HG02571 (cell line): Measurements from ENCODE around the gene KIF13A.
"Not testable (repeated sequence)": the region's sequence is repeated elsewhere in the genome, so short reads cannot be mapped to it uniquely, and the experiment has no call there.

ENCODE experiments used
- ATAC-seq: cut with Tn5 transposase; IDR thresholded peaks from one replicate; pipeline ENCODE4 v1.9.1; 2021; ENCODE audit warnings: mild to moderate bottlenecking, moderate library complexity; ENCODE audit not compliant: unreplicated experiment

Gene KIF13A

DNA sequence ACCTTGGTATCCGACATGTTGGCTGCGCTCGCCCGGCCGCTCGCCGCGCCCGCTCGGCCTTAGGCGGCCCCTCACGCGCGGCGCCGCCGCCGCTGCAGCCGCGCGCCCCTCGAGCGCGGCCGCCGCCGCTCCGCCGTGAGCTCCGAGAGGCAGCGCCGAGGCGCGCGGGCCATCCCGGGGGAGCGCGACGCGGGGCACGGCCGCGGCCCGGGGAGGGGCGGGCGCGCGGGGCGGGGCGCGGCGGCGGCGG is at the start of gene KIF13A:
Gene KIF13A (minus strand): TSS at position 189 of the 250 bp plus-strand sequence. CDS start 172 bp downstream, at position 17.
- no peak for ATAC-seq

DNA sequence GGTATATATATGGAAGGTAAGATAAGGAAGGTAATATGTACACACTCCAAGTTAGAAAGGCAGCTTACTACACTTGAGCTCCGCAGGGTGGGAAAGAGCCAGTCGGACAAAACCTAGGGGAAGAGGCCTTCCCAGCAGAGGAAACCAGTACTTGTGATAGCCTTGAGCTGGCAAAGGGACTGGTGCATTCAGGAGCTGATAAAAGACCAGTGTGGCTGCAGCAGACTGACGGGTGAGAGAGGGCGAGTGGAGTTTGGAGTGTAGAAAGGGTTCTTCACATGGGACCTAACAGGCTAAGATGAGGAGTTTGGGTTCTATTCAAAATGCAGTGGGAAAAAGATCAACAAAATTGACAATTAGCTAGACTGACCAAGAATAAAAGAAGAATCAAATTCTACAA is 49.3 kb upstream of the KIF13A start:
- no peak for ATAC-seq

DNA sequence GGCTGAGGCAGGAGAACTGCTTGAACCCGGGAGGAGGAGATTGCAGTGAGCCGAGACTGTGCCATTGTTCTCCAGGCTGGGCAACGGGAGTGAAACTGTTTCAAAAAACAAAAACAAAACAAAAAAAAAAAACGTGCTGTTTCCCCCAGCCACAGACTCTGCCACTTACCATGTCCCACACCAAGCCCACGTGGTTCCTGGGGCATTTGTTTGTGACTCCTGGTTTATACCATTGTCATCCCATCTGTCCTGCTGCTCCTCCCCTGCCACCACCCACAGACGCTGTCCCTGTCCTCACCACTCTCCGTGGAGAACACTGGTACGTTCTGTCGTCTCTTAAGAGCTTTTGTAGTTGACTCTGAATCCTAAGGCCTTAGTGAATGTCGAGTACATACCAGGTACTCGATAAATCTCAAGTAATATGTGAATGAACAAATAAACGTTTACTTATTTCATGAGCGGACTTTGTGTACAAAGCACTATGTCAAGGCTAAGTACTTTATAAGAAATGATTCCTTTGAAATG is 48.0 kb upstream of the KIF13A start:
- no peak for ATAC-seq

DNA sequence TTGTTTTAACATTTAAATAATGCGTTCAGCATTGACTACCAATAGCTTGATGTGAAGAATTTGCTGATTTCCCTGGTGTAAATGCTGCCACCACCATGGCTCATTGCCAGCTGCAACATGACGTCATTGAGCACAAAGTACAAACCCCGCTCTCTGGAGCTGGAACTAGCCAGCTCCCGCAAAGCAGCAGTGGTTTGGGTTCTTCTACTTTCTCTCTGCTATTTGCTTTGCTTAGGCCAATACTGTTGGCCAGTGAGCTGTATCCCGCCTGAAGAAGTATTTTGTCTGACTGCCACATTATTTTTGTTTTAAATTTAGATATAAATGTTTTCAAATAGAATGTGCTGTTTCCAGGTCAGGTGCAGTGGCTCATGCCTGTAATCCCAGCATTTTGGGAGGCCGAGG is 47.4 kb upstream of the KIF13A start:
- no peak for ATAC-seq

DNA sequence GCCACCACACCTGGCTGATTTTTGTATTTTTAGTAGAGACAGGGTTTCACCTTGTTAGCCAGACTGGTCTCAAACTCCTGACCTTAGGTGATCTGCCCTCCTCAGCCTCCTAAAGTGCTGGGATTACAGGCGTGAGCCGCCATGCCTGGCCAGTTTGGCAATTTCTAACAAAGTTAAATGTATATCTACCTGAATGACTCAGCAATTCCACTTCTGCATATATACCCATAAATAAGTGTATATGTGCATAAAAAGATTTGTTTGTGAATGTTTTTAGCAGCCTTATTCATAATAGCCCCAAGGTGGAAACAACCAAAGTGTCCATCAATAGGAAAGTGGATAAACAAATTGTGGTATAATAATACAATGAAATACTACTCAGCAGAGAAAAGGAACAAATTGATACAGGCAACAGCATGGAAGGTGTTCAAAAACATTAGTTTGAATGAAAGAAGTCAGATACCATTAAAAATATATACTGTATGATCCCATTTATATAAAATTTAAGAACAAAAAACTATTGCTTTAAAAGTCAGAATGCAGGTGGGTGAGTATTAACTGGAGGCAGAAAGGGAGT is 44.3 kb upstream of the KIF13A start:
- no peak for ATAC-seq

DNA sequence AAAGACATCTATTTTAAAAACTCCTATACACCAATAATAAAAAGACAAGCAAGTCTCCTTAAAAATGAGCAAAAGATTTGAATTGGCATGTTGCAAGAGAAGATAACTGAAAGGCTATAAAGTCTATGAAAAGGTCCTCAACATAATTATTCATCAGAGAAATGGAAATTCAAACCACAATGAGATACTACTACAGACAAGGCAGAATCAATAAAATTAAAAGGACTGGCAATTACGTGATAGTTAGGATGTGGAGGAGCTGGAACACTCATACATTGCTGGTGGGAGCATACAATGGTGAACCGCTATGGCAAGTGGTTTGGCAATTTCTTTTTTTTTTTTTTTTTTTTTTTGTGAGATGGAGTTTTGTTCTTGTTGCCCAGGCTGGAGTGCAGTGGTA is 43.8 kb upstream of the KIF13A start:
- no peak for ATAC-seq

DNA sequence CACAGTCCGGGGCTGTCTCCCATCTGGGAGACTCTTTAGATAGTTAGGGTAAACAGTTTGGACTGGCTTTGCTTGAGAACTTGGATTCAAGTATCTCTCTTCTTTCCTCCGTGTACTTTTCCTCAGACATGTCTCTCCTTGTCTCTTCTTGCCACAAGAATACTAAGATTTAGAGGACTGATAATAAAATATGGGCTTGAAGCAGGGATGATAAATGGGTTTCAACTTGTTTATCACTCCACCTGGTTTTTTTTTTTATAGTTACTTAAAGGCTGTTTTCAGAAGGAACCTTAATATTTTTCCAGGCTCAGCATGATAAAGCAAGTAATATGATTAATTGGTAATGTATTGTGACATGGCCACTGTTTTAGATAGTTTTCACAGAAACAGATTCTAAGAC is 40.9 kb upstream of the KIF13A start:
- ATAC-seq = no peak

DNA sequence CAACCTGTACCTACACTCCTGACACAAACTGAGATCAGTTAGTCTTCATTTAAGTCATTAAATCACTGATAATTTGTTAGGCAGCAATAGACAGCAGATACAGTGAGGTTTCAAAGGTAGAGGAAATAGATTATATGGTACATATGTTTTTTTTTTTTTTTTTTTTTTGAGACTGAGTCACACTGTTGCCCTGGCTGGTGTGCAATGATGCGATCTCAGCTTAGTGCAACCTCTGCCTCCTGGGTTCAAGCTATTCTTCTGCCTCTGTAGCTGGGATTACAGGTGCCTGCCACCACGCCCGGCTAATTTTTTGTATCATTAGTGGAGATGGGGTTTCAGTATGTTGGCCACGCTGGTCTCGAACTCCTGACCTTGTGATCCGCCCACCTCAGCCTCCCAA is 38.2 kb upstream of the KIF13A start:
- no peak for ATAC-seq

DNA sequence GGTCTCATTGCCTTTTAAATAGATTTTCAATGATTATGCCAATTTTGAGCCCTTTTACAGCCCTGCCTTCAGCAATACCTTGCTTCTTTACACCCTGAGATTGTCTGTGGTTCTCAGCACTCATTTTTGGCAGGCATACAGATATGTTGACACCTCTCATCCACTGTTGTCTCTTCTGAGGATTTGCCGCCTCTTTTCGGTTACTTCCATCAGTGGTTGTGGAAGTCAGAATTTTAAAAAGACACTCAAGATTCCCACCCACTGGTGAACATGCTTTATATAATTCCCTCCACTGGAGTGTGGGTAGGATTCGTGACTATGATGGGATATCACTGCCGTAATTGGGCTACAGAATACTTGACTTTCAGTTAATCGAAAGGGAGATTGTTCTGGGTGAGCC is 37.4 kb upstream of the KIF13A start:
- no peak for ATAC-seq

DNA sequence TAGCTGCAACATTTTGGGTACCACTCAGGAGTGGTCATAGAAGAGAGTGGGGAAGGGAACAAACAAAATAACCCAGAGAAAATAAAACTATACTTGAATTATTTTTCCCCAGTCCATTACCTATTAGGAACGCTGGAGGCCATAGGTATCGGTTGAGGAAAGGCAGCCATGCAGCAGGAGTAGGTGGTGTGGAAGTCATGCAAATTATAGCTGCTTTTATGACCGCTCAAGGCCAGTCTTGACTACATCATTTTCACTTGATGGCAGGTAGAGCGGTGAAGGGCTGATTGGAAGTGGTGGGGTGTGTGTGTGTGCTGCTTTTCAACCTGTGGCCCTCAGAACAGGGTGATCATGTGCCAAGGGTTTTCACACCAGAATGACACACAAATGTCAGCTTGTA is 36.5 kb upstream of the KIF13A start:
- ATAC-seq = no peak

DNA sequence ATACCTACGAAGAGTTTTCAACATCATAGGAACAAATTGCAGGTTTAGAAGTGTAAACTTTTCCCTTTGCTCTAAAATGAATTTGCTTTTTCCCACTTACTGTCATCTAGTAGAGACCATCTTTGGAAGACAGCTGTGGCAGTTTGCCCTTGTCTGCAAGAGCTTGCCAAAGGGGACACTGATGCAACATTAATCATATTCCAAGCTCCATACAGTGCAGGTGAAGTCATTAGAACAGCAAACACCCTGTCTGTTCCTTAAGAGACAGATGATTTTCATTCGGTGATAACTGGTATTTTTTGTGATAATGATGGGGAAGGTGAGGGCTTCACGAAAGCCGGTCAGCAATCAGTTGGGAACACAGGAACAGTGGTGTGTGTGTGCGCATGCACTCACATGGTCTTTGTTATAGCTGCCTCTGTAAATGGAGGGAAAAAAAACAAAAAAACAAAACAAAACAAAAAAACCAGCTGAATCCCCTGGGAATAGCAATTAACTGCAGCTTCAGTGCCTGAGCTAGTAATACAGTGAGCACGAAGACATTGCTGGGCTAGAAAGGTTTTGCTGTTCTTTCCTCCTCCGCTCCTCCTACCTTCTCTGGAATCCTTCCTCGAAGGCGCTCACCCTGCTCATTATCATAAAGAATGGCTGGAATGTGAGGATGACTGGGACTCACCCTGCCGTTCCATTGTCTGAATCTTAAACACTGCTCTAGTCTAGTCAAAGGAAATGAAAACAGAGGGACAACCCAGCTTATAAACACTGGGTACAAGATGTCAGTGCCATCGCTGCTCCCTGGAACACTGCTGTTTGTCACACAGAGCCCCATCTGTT is 35.2 kb upstream of the KIF13A start:
- ATAC-seq = no peak

DNA sequence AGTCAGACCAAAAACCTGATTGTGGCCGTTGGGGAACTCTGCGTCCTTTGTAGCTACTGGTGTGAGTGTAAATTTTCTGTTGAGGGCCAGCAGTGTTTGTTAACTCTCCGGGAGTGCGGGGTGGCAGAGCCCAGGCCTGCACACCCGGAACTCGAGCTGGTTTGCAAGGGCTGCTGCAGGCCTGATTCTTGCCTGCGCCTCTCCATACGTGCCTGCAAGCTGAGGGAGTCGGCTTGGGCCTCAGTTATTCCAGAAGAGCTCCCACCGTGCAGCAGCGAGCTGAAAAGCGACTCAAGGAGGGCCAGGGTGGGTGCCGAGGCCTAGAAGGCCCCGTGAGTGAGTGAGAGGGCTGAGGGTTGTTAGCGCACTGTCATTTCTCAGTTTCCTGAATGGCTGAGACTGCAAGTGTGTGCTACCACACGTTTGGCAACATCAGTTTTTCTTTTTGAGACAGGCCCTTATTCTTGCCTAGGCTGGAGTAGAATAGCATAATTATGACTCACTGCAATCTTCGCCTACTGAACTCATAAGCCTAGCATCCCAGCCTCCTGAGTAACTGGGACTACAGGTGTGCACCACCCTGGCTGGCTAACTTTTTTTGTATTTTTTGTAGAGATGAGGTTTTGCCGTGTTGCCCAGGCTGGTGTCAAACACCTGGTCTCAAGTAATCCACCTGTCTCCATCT is 33.9 kb upstream of the KIF13A start:
- ATAC-seq = no peak

DNA sequence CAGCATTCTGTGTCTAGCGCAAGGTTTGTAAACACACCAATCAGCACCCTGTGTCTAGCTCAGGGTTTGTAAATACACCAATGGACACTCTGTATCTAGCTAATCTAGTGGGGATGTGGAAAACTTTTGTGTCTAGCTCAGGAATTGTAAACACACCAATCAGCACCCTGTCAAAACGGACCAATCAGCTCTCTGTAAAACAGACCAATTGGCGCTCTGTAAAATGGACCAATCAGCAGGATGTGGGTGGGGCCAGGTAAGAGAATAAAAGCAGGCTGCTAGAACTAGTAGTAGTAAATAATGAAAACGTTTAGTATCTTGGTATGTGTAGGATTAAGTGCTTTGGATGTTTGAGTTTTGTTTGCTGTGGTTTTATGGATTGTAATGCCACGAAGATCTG is 33.1 kb upstream of the KIF13A start:
- not testable (repeated sequence) for ATAC-seq

DNA sequence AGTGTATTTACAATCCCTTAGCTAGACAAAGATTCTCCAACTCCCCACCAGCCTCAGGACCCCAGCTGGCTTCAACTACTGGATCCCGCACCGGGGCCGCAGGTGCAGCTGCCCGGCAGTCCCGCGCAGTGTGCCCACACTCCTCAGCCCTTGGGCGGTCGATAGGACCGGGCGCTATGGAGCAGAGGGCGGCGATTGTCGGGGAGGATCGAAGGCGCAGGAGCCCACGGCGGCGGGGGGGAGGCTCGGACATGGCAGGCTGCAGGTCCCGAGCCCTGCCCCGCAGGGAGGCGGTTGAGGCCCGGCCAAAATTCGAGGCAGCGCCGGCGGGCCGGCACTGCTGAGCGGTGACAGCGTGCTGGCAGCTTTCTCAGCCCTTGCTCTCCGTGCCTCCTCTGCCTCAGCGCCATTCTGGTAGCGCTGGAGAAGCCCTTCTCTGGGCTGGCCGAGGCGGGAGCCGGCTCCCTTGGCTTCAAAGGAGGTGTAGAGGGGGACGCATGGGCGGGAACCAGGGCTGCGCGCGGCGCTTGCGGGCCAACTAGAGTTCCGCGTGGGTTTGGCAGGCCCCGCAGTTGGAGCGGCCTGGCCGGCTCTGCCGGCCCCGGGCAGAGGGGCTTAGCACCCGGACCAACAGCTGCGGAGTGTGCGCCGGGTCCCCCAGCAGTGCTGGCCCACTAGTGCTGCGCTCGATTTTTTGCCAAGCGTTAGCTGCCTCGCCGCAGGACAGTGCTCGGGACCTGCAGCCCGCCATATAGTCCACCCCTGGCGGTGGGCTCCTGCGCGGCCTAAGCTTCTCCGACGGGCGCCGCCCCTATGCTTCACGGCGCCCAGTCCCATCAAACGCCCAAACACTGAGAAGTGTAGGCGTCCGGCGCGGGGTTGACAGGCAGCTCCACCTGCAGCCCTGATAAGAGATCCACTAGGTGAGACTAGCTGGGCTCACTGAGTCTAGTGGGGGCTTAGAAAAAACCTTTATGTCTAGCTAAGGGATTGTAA is 32.4 kb upstream of the KIF13A start:
- ATAC-seq = no peak

DNA sequence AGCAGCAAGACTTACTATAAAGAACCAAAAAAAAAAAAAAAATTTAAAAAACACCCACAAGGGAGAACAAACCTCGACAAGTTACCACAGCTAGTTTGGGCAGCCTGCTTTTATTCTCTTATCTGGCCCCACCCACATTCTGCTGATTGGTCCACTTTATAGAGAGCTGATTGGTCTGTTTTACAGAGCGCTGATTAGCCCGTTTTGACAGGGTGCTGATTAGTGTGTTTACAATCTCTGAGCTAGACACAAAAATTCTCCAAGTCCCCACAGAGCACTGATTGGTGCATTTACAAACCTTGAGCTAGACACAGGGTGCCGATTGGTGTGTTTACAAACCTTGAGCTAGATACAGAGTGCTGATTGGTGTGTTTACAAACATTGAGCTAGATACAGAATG is 31.7 kb upstream of the KIF13A start:
- not testable (repeated sequence) for ATAC-seq

DNA sequence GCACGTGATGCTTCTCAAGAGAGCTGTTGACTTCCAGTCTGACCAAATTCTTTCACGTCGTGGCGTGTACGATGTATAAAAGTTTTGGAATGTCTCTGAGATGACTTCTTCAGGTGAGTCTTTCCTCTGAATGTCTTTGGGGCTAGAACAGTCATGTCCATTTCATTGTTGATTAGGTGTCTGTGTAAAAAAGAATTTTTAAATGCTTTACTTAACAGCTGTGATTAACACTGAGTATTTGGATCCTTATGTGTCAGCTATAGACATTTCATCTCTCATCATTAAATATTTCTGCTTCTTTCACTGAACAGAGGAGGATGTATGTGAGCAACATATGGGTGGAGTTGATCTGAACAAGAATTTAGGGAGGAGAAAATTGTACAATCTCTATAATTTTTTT is 29.3 kb upstream of the KIF13A start:
- no peak for ATAC-seq

DNA sequence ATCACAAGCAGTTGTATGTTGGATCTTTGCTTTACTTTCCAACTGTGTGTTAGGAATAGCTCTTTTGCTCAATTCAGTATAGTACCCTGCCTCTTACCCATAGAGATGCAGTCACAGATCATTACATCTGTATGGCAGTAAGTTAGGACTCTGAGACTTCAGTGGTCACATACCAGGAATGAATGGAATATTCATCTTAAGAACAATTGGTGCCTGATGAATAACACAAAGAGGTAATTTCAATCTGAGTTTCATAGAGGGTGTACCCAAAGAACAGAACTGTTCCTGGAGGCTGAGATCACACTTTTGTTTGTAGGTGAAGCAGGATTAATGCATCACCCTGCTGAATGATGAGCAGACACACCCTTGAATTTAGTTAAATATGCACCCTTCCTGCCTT is 28.7 kb upstream of the KIF13A start:
- no peak for ATAC-seq

DNA sequence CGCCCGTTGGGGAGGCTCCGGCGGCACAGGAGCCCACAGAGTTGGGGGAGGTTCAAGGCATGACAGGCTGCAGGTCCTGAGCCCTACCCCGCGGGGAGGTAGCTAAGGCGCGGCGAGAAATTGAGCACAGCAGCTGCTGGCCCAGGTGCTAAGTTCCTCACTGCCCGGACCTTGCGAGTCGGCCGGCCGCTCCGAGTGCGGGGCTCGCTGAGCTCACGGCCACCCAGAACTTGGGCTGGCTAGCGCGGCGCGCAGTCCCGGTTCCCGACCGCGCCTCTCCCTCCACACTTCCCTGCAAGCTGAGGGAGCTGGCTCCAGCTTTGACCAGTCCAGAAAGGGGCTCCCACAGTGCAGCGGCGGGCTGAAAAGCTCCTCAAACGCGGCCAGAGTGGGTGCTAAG is 23.9 kb upstream of the KIF13A start:
- ATAC-seq = no peak

DNA sequence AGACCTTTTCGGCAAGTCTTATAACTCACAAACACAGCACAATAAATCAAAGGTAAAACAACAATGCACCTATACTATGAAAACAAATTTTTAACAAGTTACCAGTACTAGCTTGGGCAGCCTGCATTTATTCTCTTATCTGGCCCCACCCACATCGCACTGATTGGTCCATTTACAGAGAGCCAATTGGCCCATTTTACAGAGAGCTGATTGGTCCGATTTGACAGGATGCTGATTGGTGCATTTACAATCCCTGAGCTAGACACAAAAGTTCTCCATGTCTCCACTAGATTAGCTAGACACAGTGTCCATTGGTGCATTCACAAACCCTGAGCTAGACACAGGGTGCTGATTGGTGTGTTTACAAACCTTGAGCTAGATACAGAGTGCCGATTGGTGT is 23.1 kb upstream of the KIF13A start:
- not testable (repeated sequence) for ATAC-seq

DNA sequence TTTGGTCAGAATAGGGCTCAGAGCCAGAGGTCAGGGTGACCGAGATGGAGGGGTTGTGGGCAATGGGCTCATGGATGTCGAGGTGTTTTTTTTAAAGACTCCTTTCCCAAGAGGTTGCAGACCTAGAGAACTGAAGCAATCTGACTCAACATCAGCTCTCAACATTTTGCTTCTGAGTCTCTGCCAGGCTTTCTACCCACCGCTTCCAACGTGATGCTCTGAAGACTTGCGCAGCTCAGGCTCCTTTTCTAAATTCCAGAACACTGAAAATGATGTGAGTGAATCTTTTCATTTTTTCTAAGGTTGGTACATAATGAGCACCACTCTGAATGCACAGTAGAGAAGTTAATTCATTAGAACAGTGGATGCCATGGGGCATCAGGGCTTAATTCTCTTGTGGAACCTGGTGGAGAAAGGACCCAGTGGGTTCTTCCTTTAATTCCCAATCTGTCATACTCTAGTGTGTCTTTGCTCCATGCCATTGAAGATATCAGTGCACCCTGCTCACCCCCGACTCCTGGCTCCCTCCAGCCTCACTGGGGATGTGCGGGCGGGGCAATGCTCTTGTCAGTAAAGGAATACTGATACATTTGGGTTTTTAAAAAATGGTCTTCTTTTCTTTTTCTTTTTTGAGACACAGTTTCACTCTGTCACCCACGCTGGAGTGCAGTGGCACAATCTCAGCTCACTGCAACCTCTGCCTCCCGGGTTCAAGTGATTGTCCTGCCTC is 17.0 kb upstream of the KIF13A start:
- no peak for ATAC-seq
